ENCODE measurements around the gene EXOC1.

DNA sequence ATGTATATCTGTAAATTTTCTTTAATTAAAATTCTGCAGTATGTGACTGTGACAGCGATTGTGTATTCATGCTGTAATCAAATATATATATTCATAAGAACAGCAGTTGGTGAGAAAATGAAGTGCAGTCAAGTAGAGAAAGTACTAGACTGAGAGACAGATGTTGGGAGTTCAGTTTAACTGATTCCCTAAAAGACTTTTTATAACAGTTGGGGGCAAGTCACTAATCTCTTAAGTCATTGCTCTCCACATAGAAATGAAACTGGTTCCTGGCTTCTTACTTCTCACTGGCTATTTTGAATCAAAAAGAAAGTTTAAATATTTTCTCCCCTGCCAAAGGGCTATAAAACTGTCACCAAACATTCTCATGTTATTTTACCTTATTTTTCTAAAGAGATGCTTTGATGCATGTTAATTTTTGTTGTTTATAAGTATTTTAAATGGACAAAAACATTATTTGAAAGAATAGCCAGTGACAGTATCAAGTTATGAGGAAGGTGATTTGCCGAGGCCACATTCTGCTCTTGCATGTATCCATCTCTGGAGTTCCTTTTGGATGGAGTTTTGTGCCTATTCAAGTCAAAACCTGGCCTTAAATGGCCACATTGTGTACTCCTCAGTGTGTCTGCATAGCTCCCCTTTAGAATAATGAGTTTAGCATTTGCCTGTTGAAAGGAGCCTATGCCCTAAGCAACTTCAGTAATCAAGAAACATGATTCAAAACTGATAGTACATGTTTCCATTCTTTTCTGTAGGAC lies 30.8 kb downstream of the EXOC1 start:
- TF ChIP-seq, protein P1, sequence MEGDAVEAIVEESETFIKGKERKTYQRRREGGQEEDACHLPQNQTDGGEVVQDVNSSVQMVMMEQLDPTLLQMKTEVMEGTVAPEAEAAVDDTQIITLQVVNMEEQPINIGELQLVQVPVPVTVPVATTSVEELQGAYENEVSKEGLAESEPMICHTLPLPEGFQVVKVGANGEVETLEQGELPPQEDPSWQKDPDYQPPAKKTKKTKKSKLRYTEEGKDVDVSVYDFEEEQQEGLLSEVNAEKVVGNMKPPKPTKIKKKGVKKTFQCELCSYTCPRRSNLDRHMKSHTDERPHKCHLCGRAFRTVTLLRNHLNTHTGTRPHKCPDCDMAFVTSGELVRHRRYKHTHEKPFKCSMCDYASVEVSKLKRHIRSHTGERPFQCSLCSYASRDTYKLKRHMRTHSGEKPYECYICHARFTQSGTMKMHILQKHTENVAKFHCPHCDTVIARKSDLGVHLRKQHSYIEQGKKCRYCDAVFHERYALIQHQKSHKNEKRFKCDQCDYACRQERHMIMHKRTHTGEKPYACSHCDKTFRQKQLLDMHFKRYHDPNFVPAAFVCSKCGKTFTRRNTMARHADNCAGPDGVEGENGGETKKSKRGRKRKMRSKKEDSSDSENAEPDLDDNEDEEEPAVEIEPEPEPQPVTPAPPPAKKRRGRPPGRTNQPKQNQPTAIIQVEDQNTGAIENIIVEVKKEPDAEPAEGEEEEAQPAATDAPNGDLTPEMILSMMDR (IDR thresholded peaks at IDR 0.05), result no peak
- TF ChIP-seq POLR2AphosphoS5 (IDR thresholded peaks at IDR 0.05; ENCODE audit: low read depth, low read length) (no peak), SIN3A (IDR thresholded peaks at IDR 0.05; ENCODE audit: borderline replicate concordance, insufficient read depth, low read depth, low read length) (no peak), REST (IDR thresholded peaks at IDR 0.05; ENCODE audit: insufficient read depth in 1 of 2, low read depth in 2 of 2, low read length in 1 of 2) (no peak)
